Right cardiac atrium (tissue), 5 donors: ENCODE data around the gene ATP6V0D1. TPM values are rescaled to one million over a fixed set of nuclear protein-coding genes. Genes with fewer than 3 reads are reported as not detected.

Experiments
- ATAC-seq, 2 donors: fragments of 200-7000 bp; cut with Tn5 transposase; one replicate each; pipeline versions ENCODE4 v1.8.0 to v1.9.1; 2020; ENCODE audit warnings: moderate library complexity in 2 of 2, mild to moderate bottlenecking in 1 of 2
- DNase-seq, 3 donors: peaks; one replicate each; pipeline ENCODE4 v3.0.0-alpha.2; 2020
- H3K27ac ChIP-seq: one replicate; pipeline ENCODE4 v1.5.1; 2013; ENCODE audit warnings: mild to moderate bottlenecking, low read length, control low read depth, moderate library complexity
- H3K27me3 ChIP-seq: one replicate; pipeline ENCODE4 v1.6.1; 2013; ENCODE audit not compliant: control insufficient read depth, insufficient read depth
- H3K4me1 ChIP-seq: one replicate; pipeline ENCODE4 v1.6.1; 2013; ENCODE audit warnings: low read length; ENCODE audit not compliant: control insufficient read depth, insufficient read depth
- H3K4me3 ChIP-seq: one replicate; pipeline ENCODE4 v1.5.1; 2013; ENCODE audit warnings: low read length, control low read depth
- H3K9me3 ChIP-seq: one replicate; pipeline ENCODE4 v1.6.1; 2013; ENCODE audit warnings: low read length; ENCODE audit not compliant: control insufficient read depth
- WGBS: extraction: QIAGEN DNeasy Blood & Tissue Kit; methylation state at CpG from one replicate; pipeline ENCODE4 v1.1.7; 2013; 5-methylcytosine and 5-hydroxymethylcytosine counted together
- intact Hi-C, 4 donors: fragments of 100-400 bp; cut with DNase I; formaldehyde crosslinking; loops; one replicate each; pipeline versions ENCODE4 v1.11.0 to v1.14.0; 2022 to 2023
- polyA plus RNA-seq: library from polyadenylated mRNA; stranded (reverse); fragments of 200-250 nt; gene quantifications from one replicate; pipeline ENCODE4 v1.2.3, GENCODE V29; 2013
- total RNA-seq, 4 donors: library from RNA; stranded (reverse); fragmentation: NEBNext Ultra II Directional; extraction: Animal tissue kit (Norgen Biotek cat#: 25700); gene quantifications; one replicate each; pipeline ENCODE4 v1.2.1, GENCODE V29; 2021
- donor health status: healthy with polysubstance abuse.
- donor health status: DM: no; HTN: yes; CAD: no.
- donor health status: DM: no; HTN: no; CAD: no.
- donor health status: DM: no; HTN: yes; CAD: no; lungs with severe emphysema.
- donor health status: DM: yes; HTN: yes; CAD: no.

The ATP6V0D1 gene
- total and polyA plus RNA-seq, 5 donors = 44.6 to 79.4 (median 64.8) TPM

GRCh38 chr16:67395458-67396158, 85.3 kb downstream of the ATP6V0D1 start:
- Histone ChIP-seq H3K9me3 (no peaks in the 10 kb centered on the region), H3K27ac (peak overlapping the region; percentile 40), H3K27me3 (no peaks in the 10 kb centered on the region), H3K4me1 (peaks cover 23% of the 10 kb centered on the region), H3K4me3 (no peak overlapping the region)
- DNase-seq (peak in 2 of 3 donors; percentile 23 to 64), ATAC-seq (no peak)
- intact Hi-C loops = loop anchor here in 1 of 4 donors (10.0 kb wide), 1 partner anchor 141 kb away; no protein-coding TSS in a partner anchor
- 78% methylated on average over 13 of the region's 13 CpGs for WGBS

- WGBS = 75% methylated on average over 10 of the region's 10 CpGs
- ATAC-seq = no peak
- no peaks in the 10 kb centered on the region for H3K9me3 ChIP-seq
- peak in 1 of 3 donors; percentile 66 for DNase-seq
- H3K4me1 ChIP-seq = peaks cover 23% of the 10 kb centered on the region
- H3K4me3 ChIP-seq = no peak overlapping the region
- H3K27me3 ChIP-seq = no peaks in the 10 kb centered on the region
- intact Hi-C loops = loop anchor here in 1 of 4 donors (10.0 kb wide), 1 partner anchor 140 kb away; no protein-coding TSS in a partner anchor
- H3K27ac ChIP-seq = peak overlapping the region; percentile 7
Measured at GRCh38 chr16:67395105-67395457, 85.9 kb downstream of the ATP6V0D1 start.

- H3K27me3 ChIP-seq = no peaks in the 10 kb centered on the region
- H3K27ac ChIP-seq = peak overlapping the region; percentile 54
- DNase-seq = peak; percentile 49 to 80 (median 76)
- 19% methylated on average over 88 of the region's 88 CpGs for WGBS
- no peak for ATAC-seq
- intact Hi-C loops = loop anchor here in 1 of 4 donors (10.0 kb wide), 1 partner anchor 140 kb away; no protein-coding TSS in a partner anchor
- peaks cover 24% of the 10 kb centered on the region for H3K4me1 ChIP-seq
- H3K4me3 ChIP-seq = peak overlapping the region; percentile 38
- H3K9me3 ChIP-seq = no peaks in the 10 kb centered on the region
Measured at GRCh38 chr16:67394155-67395104, 86.5 kb downstream of the ATP6V0D1 start.

- DNase-seq = peak; percentile 44 to 79 (median 76)
- Histone ChIP-seq H3K9me3 (no peaks in the 10 kb centered on the region), H3K27ac (peak overlapping the region; percentile 54), H3K4me3 (peak overlapping the region; percentile 38), H3K4me1 (peaks cover 25% of the 10 kb centered on the region), H3K27me3 (no peaks in the 10 kb centered on the region)
- intact Hi-C loops = loop anchor here in 1 of 4 donors (10.0 kb wide), 1 partner anchor 139 kb away; no protein-coding TSS in a partner anchor
- WGBS = 9% methylated on average over 20 of the region's 20 CpGs
- peak in 1 of 2 donors; percentile 0 for ATAC-seq
Measured at GRCh38 chr16:67393788-67394154, 87.2 kb downstream of the ATP6V0D1 start.

GRCh38 chr16:67393111-67393787, 87.7 kb downstream of the ATP6V0D1 start, which contains the start of gene TPPP3:
TPPP3 (minus strand) TSS chr16:67393498; CDS start chr16:67391111, 2,387 bp downstream.
- Histone ChIP-seq H3K27me3 (no peaks in the 10 kb centered on the region), H3K4me3 (peak within 1 kb of the TSS; percentile 38), H3K4me1 (peaks cover 25% of the 10 kb centered on the region), H3K9me3 (no peaks in the 10 kb centered on the region), H3K27ac (peak within 1 kb of the TSS; percentile 54)
- ATAC-seq = peak; percentile 83 to 86
- intact Hi-C loops = loop anchor here in 1 of 4 donors (10.0 kb wide), 1 partner anchor 138 kb away; no protein-coding TSS in a partner anchor
- WGBS = 2% methylated on average over 56 of the region's 56 CpGs
- peak; percentile 96 to 98 (median 98) for DNase-seq

GRCh38 chr16:67392301-67393059, 88.5 kb downstream of the ATP6V0D1 start:
- H3K27me3 ChIP-seq = no peaks in the 10 kb centered on the region
- peak in 2 of 3 donors; percentile 51 to 61 for DNase-seq
- H3K9me3 ChIP-seq = no peaks in the 10 kb centered on the region
- peak overlapping the region; percentile 38 for H3K4me3 ChIP-seq
- intact Hi-C loops = loop anchor here in 1 of 4 donors (10.0 kb wide), 1 partner anchor 138 kb away; no protein-coding TSS in a partner anchor
- H3K27ac ChIP-seq = no peak overlapping the region
- no peak for ATAC-seq
- WGBS = 66% methylated on average over 18 of the region's 18 CpGs
- H3K4me1 ChIP-seq = peaks cover 23% of the 10 kb centered on the region

- Histone ChIP-seq H3K9me3 (no peaks in the 10 kb centered on the region), H3K4me3 (no peak overlapping the region), H3K27me3 (no peaks in the 10 kb centered on the region), H3K27ac (no peak overlapping the region), H3K4me1 (peaks cover 18% of the 10 kb centered on the region)
- WGBS = 50% methylated on average over 15 of the region's 15 CpGs
- intact Hi-C loops = loop anchor here in 1 of 4 donors (10.0 kb wide), 1 partner anchor 137 kb away; no protein-coding TSS in a partner anchor
- DNase-seq = peak; percentile 48 to 83 (median 78)
- peak in 1 of 2 donors; percentile 0 for ATAC-seq
Measured at GRCh38 chr16:67391424-67392300, 89.3 kb downstream of the ATP6V0D1 start.

- no peak overlapping the region for H3K27ac ChIP-seq
- no peak for ATAC-seq
Measured at GRCh38 chr16:67390816-67391423, 90.0 kb downstream of the ATP6V0D1 start.

More at GRCh38 chr16:67390816-67391423, 90.0 kb downstream of the ATP6V0D1 start:
- Histone ChIP-seq H3K27me3 (no peaks in the 10 kb centered on the region), H3K4me1 (peaks cover 15% of the 10 kb centered on the region), H3K4me3 (no peak overlapping the region), H3K9me3 (no peaks in the 10 kb centered on the region)
- no peak for DNase-seq
- intact Hi-C loops = loop anchor here in 1 of 4 donors (10.0 kb wide), 1 partner anchor 136 kb away; no protein-coding TSS in a partner anchor
- WGBS = 89% methylated on average over 11 of the region's 11 CpGs
